PFSK-1 (cell line): Measurements from ENCODE around the gene TNNI3K.

Experiments used
- FOXP2 ChIP-seq: optimal IDR thresholded peaks from 2 replicates; pipeline ENCODE3; 2011; ENCODE audit warnings: borderline replicate concordance, control low read depth, inconsistent platforms; ENCODE audit not compliant: insufficient read depth; ENCODE audit errors: extremely low read length, extremely low read depth
- POLR2AphosphoS5 ChIP-seq: IDR thresholded peaks from 2 replicates; pipeline ENCODE4 v1.6.1; 2012; ENCODE audit warnings: low read depth, mild to moderate bottlenecking, control low read depth, low read length, moderate library complexity
- REST ChIP-seq, 2 experiments: IDR thresholded peaks; 2 replicates each; pipeline versions ENCODE4 v1.6.1 to v1.8.0; 2011 to 2012; ENCODE audit warnings: low read depth in 2 of 2, low read length in 2 of 2, control low read depth in 1 of 2, inconsistent platforms in 1 of 2, mild to moderate bottlenecking in 1 of 2, moderate library complexity in 1 of 2; ENCODE audit not compliant: insufficient read depth in 1 of 2
- SIN3A ChIP-seq: IDR thresholded peaks from 2 replicates; pipeline ENCODE4 v1.6.1; 2012; ENCODE audit warnings: mild to moderate bottlenecking, low read length, moderate library complexity, borderline replicate concordance; ENCODE audit not compliant: insufficient read depth
- TAF1 ChIP-seq: IDR thresholded peaks from 2 replicates; pipeline ENCODE4 v1.6.1; 2012; ENCODE audit warnings: low read length, control low read depth, borderline replicate concordance; ENCODE audit not compliant: insufficient read depth

TNNI3K gene

GRCh38 chr1:74426208-74426937 lies 191.2 kb downstream of the TNNI3K start:
- no peak for TF ChIP-seq SIN3A
- TF ChIP-seq REST (IDR thresholded peaks at IDR 0.05; ENCODE audit: insufficient read depth in 1 of 2, low read depth in 2 of 2, low read length in 2 of 2), result no peak

GRCh38 chr1:74427681-74428080 lies 192.5 kb downstream of the TNNI3K start:
- TF ChIP-seq FOXP2 (no peak), TAF1 (no peak), SIN3A (no peak), REST (IDR thresholded peaks at IDR 0.05; ENCODE audit: insufficient read depth in 1 of 2, low read depth in 2 of 2, low read length in 2 of 2) (no peak), POLR2AphosphoS5 (no peak)

- no peak for TF ChIP-seq FOXP2
- TF ChIP-seq SIN3A, result no peak
- TF ChIP-seq POLR2AphosphoS5, result no peak
- TF ChIP-seq REST (IDR thresholded peaks at IDR 0.05; ENCODE audit: insufficient read depth in 1 of 2, low read depth in 2 of 2, low read length in 2 of 2), result no peak
- no peak for TF ChIP-seq TAF1
Measured at GRCh38 chr1:74429580-74429979, 194.4 kb downstream of the TNNI3K start.

GRCh38 chr1:74430342-74430934 lies 195.3 kb downstream of the TNNI3K start:
- TF ChIP-seq POLR2AphosphoS5 (no peak), TAF1 (no peak), SIN3A (no peak), REST (IDR thresholded peaks at IDR 0.05; ENCODE audit: insufficient read depth in 1 of 2, low read depth in 2 of 2, low read length in 2 of 2) (no peak), FOXP2 (no peak)

GRCh38 chr1:74431531-74431930 lies 196.3 kb downstream of the TNNI3K start:
- no peak for TF ChIP-seq POLR2AphosphoS5
- TF ChIP-seq REST (IDR thresholded peaks at IDR 0.05; ENCODE audit: insufficient read depth in 1 of 2, low read depth in 2 of 2, low read length in 2 of 2), result no peak
- TF ChIP-seq SIN3A, result no peak
- no peak for TF ChIP-seq FOXP2
- no peak for TF ChIP-seq TAF1
